Measurements from ENCODE around the gene HOMER2. TPM values are rescaled to one million over a fixed set of nuclear protein-coding genes. Genes with fewer than 3 reads are reported as not detected.

Gene HOMER2
- total RNA-seq, 3 donors from 2014 or later, result 6.1 to 295 (median 77.7) TPM

DNA sequence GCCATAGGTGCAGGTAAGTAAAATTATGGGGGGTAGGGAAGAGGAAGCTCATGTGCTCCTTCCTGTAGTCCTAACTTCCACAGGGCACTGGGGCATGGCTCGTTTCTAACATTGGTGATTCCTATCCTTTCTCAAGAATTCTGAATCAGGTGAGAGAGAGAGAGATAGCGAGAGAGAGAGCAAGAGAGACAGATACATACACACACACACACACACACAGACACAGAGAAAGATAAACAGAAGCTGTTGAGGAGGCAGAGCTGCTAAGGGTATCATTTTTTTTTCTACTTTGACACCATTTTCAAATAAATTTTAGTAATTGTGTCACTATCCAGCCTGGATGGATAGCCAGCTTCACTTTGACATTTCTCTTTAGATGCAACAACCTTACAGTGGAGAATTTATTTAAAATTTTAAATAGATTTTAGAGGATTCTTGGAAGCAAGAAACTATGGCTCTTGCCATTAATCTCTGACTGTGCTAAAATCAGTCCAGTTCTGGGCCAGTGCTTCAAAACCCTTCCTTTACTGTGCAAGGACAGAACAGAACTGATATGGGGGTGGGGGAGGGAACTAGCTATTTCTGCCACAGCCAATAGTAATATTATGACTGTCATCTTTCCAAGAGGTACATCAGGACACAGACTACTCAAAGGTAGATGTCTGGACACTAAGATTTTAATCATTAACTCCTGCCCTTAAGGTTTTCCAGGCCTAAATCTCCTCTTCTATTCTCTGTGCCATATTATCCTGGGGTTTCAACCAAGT is 18.9 kb upstream of the HOMER2 start:
- Histone ChIP-seq H3K4me3 (no peak overlapping the region), H3K27ac (no peak overlapping the region), H3K9me3 (no peaks in the 10 kb centered on the region), H3K36me3 (no peaks in the 10 kb centered on the region), H3K27me3 (no peaks in the 10 kb centered on the region), H3K4me1 (no peaks in the 10 kb centered on the region)
- intact Hi-C loops (cut with DNase I; ENCODE audit: low total_unique reads), result no loop called here
- TF ChIP-seq, protein P1, sequence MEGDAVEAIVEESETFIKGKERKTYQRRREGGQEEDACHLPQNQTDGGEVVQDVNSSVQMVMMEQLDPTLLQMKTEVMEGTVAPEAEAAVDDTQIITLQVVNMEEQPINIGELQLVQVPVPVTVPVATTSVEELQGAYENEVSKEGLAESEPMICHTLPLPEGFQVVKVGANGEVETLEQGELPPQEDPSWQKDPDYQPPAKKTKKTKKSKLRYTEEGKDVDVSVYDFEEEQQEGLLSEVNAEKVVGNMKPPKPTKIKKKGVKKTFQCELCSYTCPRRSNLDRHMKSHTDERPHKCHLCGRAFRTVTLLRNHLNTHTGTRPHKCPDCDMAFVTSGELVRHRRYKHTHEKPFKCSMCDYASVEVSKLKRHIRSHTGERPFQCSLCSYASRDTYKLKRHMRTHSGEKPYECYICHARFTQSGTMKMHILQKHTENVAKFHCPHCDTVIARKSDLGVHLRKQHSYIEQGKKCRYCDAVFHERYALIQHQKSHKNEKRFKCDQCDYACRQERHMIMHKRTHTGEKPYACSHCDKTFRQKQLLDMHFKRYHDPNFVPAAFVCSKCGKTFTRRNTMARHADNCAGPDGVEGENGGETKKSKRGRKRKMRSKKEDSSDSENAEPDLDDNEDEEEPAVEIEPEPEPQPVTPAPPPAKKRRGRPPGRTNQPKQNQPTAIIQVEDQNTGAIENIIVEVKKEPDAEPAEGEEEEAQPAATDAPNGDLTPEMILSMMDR (IDR thresholded peaks at IDR 0.05), result no peak
- TF ChIP-seq POLR2AphosphoS5 (IDR thresholded peaks at IDR 0.05), result no peak
- TF ChIP-seq POLR2A (IDR thresholded peaks at IDR 0.05), result no peak
- no peak for DNase-seq (ENCODE audit: low spot score in 2 of 2)

DNA sequence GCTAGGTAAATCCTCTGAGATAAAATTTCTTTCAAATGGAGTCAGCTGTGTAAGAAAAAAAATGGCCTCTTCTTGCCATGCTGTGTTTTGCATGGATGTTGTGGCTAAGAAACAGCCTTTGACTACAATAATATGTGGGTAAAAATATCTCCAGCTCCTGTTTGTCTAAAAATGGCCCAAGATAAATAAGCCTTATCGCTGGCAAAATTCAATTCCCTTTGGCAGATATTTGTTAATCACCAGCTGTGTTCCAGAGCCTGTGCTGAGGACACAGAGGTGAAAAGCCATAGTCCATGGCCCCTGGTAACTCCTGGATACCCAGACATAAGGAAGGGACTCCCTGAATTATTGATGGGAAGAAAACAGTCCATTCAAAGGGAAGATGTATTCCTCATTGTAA is 18.2 kb upstream of the HOMER2 start:
- Histone ChIP-seq H3K36me3 (no peaks in the 10 kb centered on the region), H3K4me1 (no peaks in the 10 kb centered on the region), H3K9me3 (no peaks in the 10 kb centered on the region), H3K27me3 (no peaks in the 10 kb centered on the region), H3K27ac (no peak overlapping the region), H3K4me3 (no peak overlapping the region)
- no peak for DNase-seq (ENCODE audit: low spot score in 2 of 2)
- no peak for TF ChIP-seq POLR2AphosphoS5 (IDR thresholded peaks at IDR 0.05)
- TF ChIP-seq POLR2A (IDR thresholded peaks at IDR 0.05), result no peak
- TF ChIP-seq, protein P1 (IDR thresholded peaks at IDR 0.05), result no peak
- intact Hi-C loops (cut with DNase I; ENCODE audit: low total_unique reads), result no loop called here

DNA sequence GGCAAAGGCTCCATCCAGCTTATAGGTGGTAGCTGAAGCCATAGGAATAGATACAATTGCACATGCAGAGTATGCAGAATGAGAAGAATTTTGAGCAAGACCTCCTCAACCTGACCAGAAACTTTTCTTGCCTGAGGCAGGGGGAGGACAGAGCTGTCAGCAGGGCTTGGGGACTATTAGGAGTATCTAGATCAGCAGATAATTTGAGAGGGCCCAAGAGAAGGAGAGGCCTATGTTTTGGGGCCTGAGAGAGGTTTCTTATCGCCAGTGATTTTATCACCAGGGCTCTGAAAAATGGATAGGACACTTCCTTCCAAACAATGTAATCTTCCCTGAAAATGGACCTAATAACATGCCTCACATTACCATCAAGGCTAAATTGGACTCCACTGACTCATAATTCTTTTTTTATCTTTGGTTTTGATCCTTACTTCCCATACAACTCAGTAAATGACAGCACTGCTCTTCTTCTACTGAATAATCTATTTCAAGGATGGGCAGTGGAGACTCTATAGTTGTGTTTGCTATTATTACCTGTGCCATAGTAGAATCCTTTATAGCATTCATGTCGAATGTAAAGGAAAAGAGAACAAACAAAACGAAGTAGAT is 17.7 kb upstream of the HOMER2 start:
- Histone ChIP-seq H3K4me1 (no peaks in the 10 kb centered on the region), H3K36me3 (no peaks in the 10 kb centered on the region), H3K27me3 (no peaks in the 10 kb centered on the region), H3K9me3 (no peaks in the 10 kb centered on the region), H3K4me3 (no peak overlapping the region), H3K27ac (no peak overlapping the region)
- intact Hi-C loops (cut with DNase I; ENCODE audit: low total_unique reads), result no loop called here
- no peak for DNase-seq (ENCODE audit: low spot score in 2 of 2)
- TF ChIP-seq POLR2A (IDR thresholded peaks at IDR 0.05), result no peak
- TF ChIP-seq, protein P1 (IDR thresholded peaks at IDR 0.05), result no peak
- TF ChIP-seq POLR2AphosphoS5 (IDR thresholded peaks at IDR 0.05), result no peak

DNA sequence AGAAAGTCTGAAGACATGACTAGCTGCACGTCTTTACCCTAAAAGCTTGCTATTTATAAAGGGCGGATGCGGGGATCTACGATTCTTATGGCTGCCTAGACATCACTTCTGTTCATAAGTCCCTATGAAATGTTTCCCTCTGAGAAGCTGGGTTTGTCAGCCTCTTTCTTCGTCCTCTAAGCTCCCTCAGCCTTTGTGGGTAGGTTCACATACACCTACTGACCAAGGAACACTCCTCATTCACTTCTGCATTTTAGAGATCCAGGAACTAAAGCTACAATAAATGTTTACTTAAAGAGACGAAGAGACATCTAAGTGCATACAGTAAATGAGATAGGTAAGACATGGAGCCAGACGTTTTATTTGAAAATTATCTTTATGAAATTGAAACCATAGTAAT is 16.8 kb upstream of the HOMER2 start:
- Histone ChIP-seq H3K9me3 (no peaks in the 10 kb centered on the region), H3K27ac (no peak overlapping the region), H3K4me3 (no peak overlapping the region), H3K27me3 (no peaks in the 10 kb centered on the region), H3K36me3 (no peaks in the 10 kb centered on the region), H3K4me1 (no peaks in the 10 kb centered on the region)
- intact Hi-C loops (cut with DNase I; ENCODE audit: low total_unique reads), result no loop called here
- TF ChIP-seq, protein P1 (IDR thresholded peaks at IDR 0.05), result no peak
- TF ChIP-seq POLR2AphosphoS5 (IDR thresholded peaks at IDR 0.05), result no peak
- no peak for TF ChIP-seq POLR2A (IDR thresholded peaks at IDR 0.05)
- DNase-seq (ENCODE audit: low spot score in 2 of 2), result no peak

DNA sequence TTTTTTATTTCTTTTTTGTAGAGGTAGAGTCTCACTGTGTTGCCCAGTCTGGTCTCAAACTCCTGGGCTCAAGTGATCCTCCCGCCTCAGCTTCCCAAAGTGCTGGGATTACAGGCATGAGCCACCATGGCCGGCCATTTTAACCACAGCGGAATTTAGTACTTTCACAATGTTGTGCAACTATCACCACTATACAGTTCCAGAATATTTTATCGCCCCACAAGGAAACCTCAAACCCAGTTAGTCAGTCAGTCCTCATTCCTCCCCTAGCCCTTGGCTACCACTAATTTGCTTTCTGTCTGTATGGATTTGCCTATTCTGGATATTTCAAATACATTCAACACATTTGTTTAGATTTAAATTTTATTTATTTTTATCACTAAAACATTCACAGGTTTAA is 15.5 kb upstream of the HOMER2 start:
- intact Hi-C loops (cut with DNase I; ENCODE audit: low total_unique reads), result no loop called here
- TF ChIP-seq POLR2AphosphoS5 (IDR thresholded peaks at IDR 0.05) (no peak), POLR2A (IDR thresholded peaks at IDR 0.05) (no peak)
- TF ChIP-seq, protein P1 (IDR thresholded peaks at IDR 0.05), result no peak
- H3K27me3 ChIP-seq, result no peaks in the 10 kb centered on the region

More for the DNA sequence above, 15.5 kb upstream of the HOMER2 start:
- no peak overlapping the region for H3K27ac ChIP-seq
- no peak overlapping the region for H3K4me3 ChIP-seq
- DNase-seq (ENCODE audit: low spot score in 2 of 2), result no peak
- no peaks in the 10 kb centered on the region for H3K9me3 ChIP-seq
- H3K36me3 ChIP-seq, result no peaks in the 10 kb centered on the region
- H3K4me1 ChIP-seq, result no peaks in the 10 kb centered on the region
